Subcutaneous adipose tissue (tissue), 4 donors: ENCODE results near the gene COL28A1. TPM values are rescaled to one million over a fixed set of nuclear protein-coding genes. Genes with fewer than 3 reads are reported as not detected.

Source experiments
- CTCF ChIP-seq: fragments of 450-650 bp; IDR thresholded peaks from one replicate; pipeline ENCODE4 v1.5.1; 2016; ENCODE audit warnings: low read depth, mild to moderate bottlenecking, control low read depth, antibody characterized with exemption, moderate library complexity
- total RNA-seq, 4 donors: library from RNA; depleted of rRNA; stranded (reverse); fragments of >200 nt; gene quantifications; one replicate each; pipeline ENCODE4 v1.1.0, GENCODE V29; 2016

COL28A1 gene
- total RNA-seq, 4 donors from 2014 or later = 0.51 to 3.2 (median 1.8) TPM

GRCh38 chr7:7566651-7567611, 31.3 kb upstream of the COL28A1 start, which contains the start of gene MIOS:
MIOS (plus strand) TSS chr7:7566884; CDS start chr7:7572476, 5,592 bp downstream.
- TF ChIP-seq CTCF = no peak

DNA sequence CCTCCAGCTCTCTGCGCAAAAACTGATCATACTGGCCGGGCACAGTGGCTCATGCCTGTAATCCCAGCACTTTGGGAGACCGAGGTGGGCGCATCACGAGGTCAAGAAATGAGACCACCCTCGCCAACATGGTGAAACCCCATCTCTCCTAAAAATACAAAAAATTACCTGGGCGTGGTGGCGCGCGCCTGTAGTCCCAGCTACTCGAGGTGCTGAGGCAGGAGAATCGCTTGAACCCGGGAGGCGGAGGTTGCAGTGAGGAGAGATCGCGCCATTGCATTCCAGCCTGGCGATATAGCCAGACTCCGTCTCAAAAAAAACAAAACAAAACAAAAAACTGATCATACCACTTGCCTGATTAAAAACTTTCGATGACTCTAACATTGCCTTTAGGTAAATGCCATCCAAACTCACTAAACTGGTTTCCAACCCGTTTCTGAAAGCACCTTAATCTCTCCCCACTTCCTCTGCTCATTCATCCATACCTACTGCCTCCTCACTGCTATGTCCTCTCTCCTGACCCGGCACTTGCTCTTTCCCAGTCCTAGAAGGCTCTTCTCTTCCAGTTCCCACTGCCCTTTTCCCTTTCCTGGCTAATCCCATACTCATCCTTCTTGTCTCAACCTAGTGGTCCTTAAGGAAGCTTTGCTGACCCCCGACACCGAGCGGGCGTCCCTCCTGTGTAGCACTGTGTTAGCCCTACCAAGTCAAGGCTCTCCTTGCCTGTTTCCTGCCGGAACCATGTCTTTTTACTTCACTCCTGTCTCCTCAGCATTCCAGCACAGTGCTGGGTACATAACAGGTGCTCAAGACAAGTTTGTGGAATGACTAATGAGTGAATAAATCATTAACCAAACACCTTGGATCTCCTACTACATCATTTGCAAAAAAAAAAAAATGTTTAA, 30.3 kb upstream of the COL28A1 start:
- no peak for TF ChIP-seq CTCF

GRCh38 chr7:7565018-7565680, 29.5 kb upstream of the COL28A1 start:
- no peak for TF ChIP-seq CTCF

DNA sequence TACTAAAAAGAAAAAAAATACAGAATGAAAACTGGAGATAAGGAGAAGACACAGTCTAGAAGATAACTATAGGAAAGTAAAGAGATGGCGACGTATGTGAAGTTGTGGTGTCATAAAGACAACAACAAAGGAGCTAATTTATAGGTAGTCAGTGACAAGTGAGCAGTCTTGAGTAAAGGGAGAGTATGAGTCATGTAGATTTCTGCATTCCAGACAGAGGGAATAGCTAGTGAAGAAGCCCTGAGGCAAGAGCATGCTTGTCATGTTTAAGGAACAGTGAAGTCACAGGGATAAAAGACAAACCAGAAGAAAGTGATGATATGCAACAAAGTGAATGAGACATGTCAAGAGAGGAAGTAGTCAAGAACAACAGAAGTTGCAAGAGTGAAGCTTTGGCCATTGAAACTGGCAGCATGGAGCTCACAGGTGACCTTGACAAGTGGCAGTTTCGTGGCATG, 28.7 kb upstream of the COL28A1 start:
- no peak for TF ChIP-seq CTCF

DNA sequence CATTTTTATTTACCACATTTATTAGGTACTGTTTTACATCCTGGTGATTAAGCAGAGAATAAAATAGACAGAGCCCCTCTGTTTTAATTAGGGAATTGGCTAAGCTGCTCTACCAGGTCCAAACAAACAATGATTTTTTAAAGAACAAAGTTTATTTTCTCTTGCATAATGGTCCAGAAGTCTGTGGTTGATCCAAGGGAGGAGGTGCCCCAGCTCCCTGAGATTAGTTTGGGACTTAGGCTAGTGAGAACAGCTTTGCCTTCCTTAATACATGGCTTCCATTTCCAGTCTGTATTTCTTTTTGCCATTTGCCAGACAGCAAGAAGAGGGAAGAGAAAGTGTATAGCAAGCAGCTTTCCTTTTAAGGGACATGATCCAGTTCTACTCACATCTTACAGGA, 28.1 kb upstream of the COL28A1 start:
- no peak for TF ChIP-seq CTCF

GRCh38 chr7:7563269-7563668, 27.6 kb upstream of the COL28A1 start:
- TF ChIP-seq CTCF = no peak
